ENCODE measurements around the gene SNX8.

The SNX8 gene

DNA sequence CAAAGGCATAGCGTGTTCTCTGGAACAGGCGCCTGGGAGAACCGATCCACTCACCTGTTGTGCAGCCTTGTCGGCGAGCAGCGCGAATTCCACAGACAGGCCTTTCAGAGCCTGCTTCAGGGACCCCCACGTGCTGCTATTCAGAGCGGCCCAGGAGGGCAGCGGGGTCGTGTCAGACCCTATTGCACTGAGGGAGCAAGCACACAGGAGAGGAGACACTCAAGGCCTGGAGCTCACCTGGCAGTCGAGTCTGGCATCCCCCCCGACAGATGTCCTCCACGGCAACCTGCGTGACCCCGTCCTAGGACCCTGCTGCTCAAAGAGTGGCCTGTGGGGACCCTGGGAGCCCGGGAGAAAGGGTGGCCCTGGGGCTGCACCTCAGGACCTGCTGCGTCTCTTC lies 51.1 kb downstream of the SNX8 start:
- TF ChIP-seq TCF12 (IDR thresholded peaks at IDR 0.05; ENCODE audit: low read depth): no peak
- no peak for TF ChIP-seq TEAD4 (IDR thresholded peaks at IDR 0.05)
- no peak for TF ChIP-seq TAF1 (IDR thresholded peaks at IDR 0.05; ENCODE audit: low read depth)
- no peak for TF ChIP-seq CREB1 (IDR thresholded peaks at IDR 0.05; ENCODE audit: low read depth)
- TF ChIP-seq ZBTB7A (IDR thresholded peaks at IDR 0.05; ENCODE audit: low read depth): no peak

DNA sequence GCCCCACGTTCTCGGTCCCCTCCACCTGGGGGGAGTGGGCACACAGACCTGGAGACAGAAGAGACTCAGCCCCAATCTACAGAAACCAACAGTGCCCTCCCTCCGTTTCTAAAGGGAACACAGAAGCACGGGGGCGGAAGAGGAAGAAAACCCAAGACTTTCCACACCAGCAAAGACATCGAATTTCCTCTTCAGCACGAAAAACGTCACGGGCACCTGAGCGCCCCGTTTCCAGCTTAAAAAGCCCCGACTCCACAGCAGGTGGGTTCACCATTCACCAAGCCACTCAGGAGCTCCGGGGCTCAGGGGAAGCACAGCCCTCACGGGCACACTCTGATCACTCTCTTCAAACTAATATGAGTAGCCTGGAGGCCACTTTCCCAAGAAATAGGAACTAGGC lies 52.6 kb downstream of the SNX8 start:
- no peak for TF ChIP-seq FOXM1 (IDR thresholded peaks at IDR 0.05; ENCODE audit: borderline replicate concordance, low read depth)
- TF ChIP-seq CREB1 (IDR thresholded peaks at IDR 0.05; ENCODE audit: low read depth): no peak
- no peak for TF ChIP-seq CEBPB (IDR thresholded peaks at IDR 0.05)
- no peak for TF ChIP-seq EP300 (IDR thresholded peaks at IDR 0.05; ENCODE audit: borderline replicate concordance)

GRCh38 chr7:2260820-2261219 lies 53.4 kb downstream of the SNX8 start:
- no peak for TF ChIP-seq TAF1 (IDR thresholded peaks at IDR 0.05; ENCODE audit: low read depth)
- TF ChIP-seq TEAD4 (IDR thresholded peaks at IDR 0.05): peak; percentile 67
- TF ChIP-seq TCF12 (IDR thresholded peaks at IDR 0.05; ENCODE audit: low read depth): 0 out of 2 replicates have a peak, but pooled peaks have one; percentile 24
- TF ChIP-seq EP300 (IDR thresholded peaks at IDR 0.05; ENCODE audit: borderline replicate concordance): no peak
- no peak for TF ChIP-seq CEBPB (IDR thresholded peaks at IDR 0.05)
- peak; percentile 81 for TF ChIP-seq NFIC (IDR thresholded peaks at IDR 0.05)
- no peak for TF ChIP-seq FOXM1 (IDR thresholded peaks at IDR 0.05; ENCODE audit: borderline replicate concordance, low read depth)
- TF ChIP-seq ZBTB7A (IDR thresholded peaks at IDR 0.05; ENCODE audit: low read depth): no peak
- TF ChIP-seq REST (IDR thresholded peaks at IDR 0.05; ENCODE audit: low read depth): no peak

GRCh38 chr7:2259480-2259879 lies 54.8 kb downstream of the SNX8 start:
- TF ChIP-seq, protein P1, sequence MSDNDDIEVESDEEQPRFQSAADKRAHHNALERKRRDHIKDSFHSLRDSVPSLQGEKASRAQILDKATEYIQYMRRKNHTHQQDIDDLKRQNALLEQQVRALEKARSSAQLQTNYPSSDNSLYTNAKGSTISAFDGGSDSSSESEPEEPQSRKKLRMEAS (IDR thresholded peaks at IDR 0.05): no peak
- no peak for TF ChIP-seq YY1 (IDR thresholded peaks at IDR 0.05; ENCODE audit: low read depth)
- TF ChIP-seq NFIC (IDR thresholded peaks at IDR 0.05): no peak
- no peak for TF ChIP-seq FOXM1 (IDR thresholded peaks at IDR 0.05; ENCODE audit: borderline replicate concordance, low read depth)
- TF ChIP-seq TAF1 (IDR thresholded peaks at IDR 0.05; ENCODE audit: low read depth): no peak
- no peak for TF ChIP-seq CREB1 (IDR thresholded peaks at IDR 0.05; ENCODE audit: low read depth)
- no peak for TF ChIP-seq USF1 (IDR thresholded peaks at IDR 0.05)
- TF ChIP-seq EGR1 (IDR thresholded peaks at IDR 0.05): no peak

DNA sequence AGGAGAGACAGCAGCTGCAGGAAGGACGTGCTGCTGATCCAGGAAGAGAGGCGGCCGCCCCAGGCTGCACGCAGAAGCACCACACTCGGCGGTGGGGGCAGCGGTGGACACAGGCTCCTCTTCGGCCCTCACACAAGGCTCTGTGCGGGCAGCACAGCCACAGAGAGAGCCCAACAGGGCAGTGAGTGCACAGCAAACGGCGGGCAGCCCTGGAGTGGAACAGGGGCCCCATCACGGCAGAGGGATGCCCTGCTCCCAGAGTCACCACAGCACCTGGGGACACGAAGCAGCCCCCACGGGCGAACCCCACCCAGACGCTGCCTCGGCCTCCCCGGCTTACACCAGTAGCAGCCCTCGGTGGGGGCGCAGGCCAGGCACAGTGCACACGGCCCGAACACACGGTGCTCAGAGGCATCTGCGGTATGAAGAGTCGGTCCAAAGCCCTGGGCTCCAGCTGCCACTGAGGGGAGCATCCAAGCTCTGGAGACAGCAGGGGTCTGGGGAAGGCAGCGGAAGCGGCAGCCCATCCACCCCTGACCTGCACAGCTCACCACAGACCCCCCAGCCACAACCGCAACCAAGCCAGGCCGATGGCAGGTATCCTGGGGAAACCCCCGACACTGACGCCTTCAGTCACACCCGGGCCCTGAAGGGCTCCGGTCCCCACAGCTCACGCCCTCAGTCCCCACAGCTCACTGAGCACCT lies 55.4 kb downstream of the SNX8 start:
- TF ChIP-seq CREB1 (IDR thresholded peaks at IDR 0.05; ENCODE audit: low read depth): no peak
- TF ChIP-seq YY1 (IDR thresholded peaks at IDR 0.05; ENCODE audit: low read depth): no peak
- TF ChIP-seq TEAD4 (IDR thresholded peaks at IDR 0.05): no peak
- TF ChIP-seq NFIC (IDR thresholded peaks at IDR 0.05): no peak
- no peak for TF ChIP-seq CEBPB (IDR thresholded peaks at IDR 0.05)
- TF ChIP-seq RAD21 (IDR thresholded peaks at IDR 0.05; ENCODE audit: low read depth): no peak
- TF ChIP-seq, protein P1 (IDR thresholded peaks at IDR 0.05): no peak
- no peak for TF ChIP-seq ZBTB7A (IDR thresholded peaks at IDR 0.05; ENCODE audit: low read depth)
- TF ChIP-seq EP300 (IDR thresholded peaks at IDR 0.05; ENCODE audit: borderline replicate concordance): no peak
- no peak for TF ChIP-seq TCF12 (IDR thresholded peaks at IDR 0.05; ENCODE audit: low read depth)
- TF ChIP-seq FOXM1 (IDR thresholded peaks at IDR 0.05; ENCODE audit: borderline replicate concordance, low read depth): no peak
- no peak for TF ChIP-seq EGR1 (IDR thresholded peaks at IDR 0.05)
- no peak for TF ChIP-seq TAF1 (IDR thresholded peaks at IDR 0.05; ENCODE audit: low read depth)
- no peak for TF ChIP-seq REST (IDR thresholded peaks at IDR 0.05; ENCODE audit: low read depth)
- TF ChIP-seq USF1 (IDR thresholded peaks at IDR 0.05): no peak

- no peak for TF ChIP-seq REST (IDR thresholded peaks at IDR 0.05; ENCODE audit: low read depth)
- no peak for TF ChIP-seq TAF1 (IDR thresholded peaks at IDR 0.05; ENCODE audit: low read depth)
- TF ChIP-seq ZBTB7A (IDR thresholded peaks at IDR 0.05; ENCODE audit: low read depth): no peak
- TF ChIP-seq RAD21 (IDR thresholded peaks at IDR 0.05; ENCODE audit: low read depth): no peak
- TF ChIP-seq YY1 (IDR thresholded peaks at IDR 0.05; ENCODE audit: low read depth): no peak
- TF ChIP-seq, protein P1 (IDR thresholded peaks at IDR 0.05): no peak
- TF ChIP-seq CREB1 (IDR thresholded peaks at IDR 0.05; ENCODE audit: low read depth): no peak
- TF ChIP-seq EGR1 (IDR thresholded peaks at IDR 0.05): no peak
- no peak for TF ChIP-seq USF1 (IDR thresholded peaks at IDR 0.05)
- no peak for TF ChIP-seq CEBPB (IDR thresholded peaks at IDR 0.05)
- TF ChIP-seq EP300 (IDR thresholded peaks at IDR 0.05; ENCODE audit: borderline replicate concordance): no peak
- TF ChIP-seq TEAD4 (IDR thresholded peaks at IDR 0.05): no peak
Measured at GRCh38 chr7:2257651-2258050, 56.6 kb downstream of the SNX8 start.

Data from Ishikawa (cell line).